SK-N-SH (cell line): Measurements from ENCODE around the gene PARD3.

ENCODE experiments used
- CHD2 ChIP-seq: fragments of 150-350 bp; IDR thresholded peaks from 2 replicates; pipeline ENCODE4 v1.6.1; 2018; ENCODE audit warnings: low read length; ENCODE audit not compliant: partially characterized antibody
- FOXJ3 ChIP-seq: sonication (generic); formaldehyde crosslinking; IDR thresholded peaks from 2 replicates; pipeline ENCODE4 v1.5.1; 2020; ENCODE audit warnings: mild to moderate bottlenecking, missing genetic modification reagents
- JUND ChIP-seq: IDR thresholded peaks from 2 replicates; pipeline ENCODE4 v1.4.0; 2012
- NFIC ChIP-seq: IDR thresholded peaks from 2 replicates; pipeline ENCODE4 v1.4.0; 2012; ENCODE audit warnings: borderline replicate concordance
- NRF1 ChIP-seq: IDR thresholded peaks from 2 replicates; pipeline ENCODE4 v1.6.1; 2012; ENCODE audit warnings: low read depth, mild to moderate bottlenecking, low read length
- POLR2AphosphoS5 ChIP-seq: IDR thresholded peaks from 2 replicates; pipeline ENCODE4 v1.6.1; 2012; ENCODE audit warnings: low read depth, low read length
- RXRA ChIP-seq: IDR thresholded peaks from 2 replicates; pipeline ENCODE4 v1.4.0; 2012; ENCODE audit warnings: low read depth, mild to moderate bottlenecking, borderline replicate concordance
- TAF1 ChIP-seq: IDR thresholded peaks from 2 replicates; pipeline ENCODE4 v1.6.1; 2012; ENCODE audit warnings: low read depth, mild to moderate bottlenecking, low read length, moderate library complexity, borderline replicate concordance
- YY1 ChIP-seq: IDR thresholded peaks from 2 replicates; pipeline ENCODE4 v1.4.0; 2012; ENCODE audit warnings: low read depth, mild to moderate bottlenecking
- TF ChIP-seq, protein P1 (sequence below): fragments of 200-600 bp; sonication (generic); IDR thresholded peaks from 2 replicates; pipeline ENCODE4 v1.6.1; 2017; ENCODE audit warnings: antibody characterized with exemption, mild to moderate bottlenecking, moderate library complexity
- TF ChIP-seq, protein P2 (sequence below): IDR thresholded peaks from 2 replicates; pipeline ENCODE4 v1.4.0; 2012; ENCODE audit warnings: low read depth, borderline replicate concordance
- TF ChIP-seq, protein P3 (sequence below): IDR thresholded peaks from 2 replicates; pipeline ENCODE4 v1.4.0; 2012; ENCODE audit warnings: low read depth

DNA sequence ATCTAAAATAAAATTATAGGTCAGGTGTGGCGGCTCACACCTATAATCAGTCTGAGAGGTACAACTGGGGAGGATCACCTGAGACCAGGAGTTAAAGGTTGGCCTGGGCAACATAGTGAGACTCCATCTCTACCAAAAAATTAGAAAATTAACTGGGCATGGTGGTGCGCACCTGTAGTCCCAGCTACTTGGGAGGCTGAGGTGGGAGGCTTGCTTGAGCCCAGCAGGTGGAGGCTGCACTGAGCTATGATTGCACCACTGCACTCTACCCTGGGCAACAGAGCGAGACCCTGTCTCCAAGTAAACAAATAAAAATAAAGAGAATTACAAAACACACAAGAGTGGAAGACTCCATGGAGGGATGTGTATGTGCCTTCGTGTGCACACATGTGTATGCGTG is 171.5 kb downstream of the PARD3 start:
- TF ChIP-seq TAF1 (no peak), POLR2AphosphoS5 (no peak), RXRA (no peak), JUND (no peak), FOXJ3 (CRISPR knock-in tag) (no peak), YY1 (no peak), NRF1 (no peak), NFIC (no peak), CHD2 (no peak)
- TF ChIP-seq, protein P1, sequence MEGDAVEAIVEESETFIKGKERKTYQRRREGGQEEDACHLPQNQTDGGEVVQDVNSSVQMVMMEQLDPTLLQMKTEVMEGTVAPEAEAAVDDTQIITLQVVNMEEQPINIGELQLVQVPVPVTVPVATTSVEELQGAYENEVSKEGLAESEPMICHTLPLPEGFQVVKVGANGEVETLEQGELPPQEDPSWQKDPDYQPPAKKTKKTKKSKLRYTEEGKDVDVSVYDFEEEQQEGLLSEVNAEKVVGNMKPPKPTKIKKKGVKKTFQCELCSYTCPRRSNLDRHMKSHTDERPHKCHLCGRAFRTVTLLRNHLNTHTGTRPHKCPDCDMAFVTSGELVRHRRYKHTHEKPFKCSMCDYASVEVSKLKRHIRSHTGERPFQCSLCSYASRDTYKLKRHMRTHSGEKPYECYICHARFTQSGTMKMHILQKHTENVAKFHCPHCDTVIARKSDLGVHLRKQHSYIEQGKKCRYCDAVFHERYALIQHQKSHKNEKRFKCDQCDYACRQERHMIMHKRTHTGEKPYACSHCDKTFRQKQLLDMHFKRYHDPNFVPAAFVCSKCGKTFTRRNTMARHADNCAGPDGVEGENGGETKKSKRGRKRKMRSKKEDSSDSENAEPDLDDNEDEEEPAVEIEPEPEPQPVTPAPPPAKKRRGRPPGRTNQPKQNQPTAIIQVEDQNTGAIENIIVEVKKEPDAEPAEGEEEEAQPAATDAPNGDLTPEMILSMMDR = no peak
- TF ChIP-seq, protein P2, sequence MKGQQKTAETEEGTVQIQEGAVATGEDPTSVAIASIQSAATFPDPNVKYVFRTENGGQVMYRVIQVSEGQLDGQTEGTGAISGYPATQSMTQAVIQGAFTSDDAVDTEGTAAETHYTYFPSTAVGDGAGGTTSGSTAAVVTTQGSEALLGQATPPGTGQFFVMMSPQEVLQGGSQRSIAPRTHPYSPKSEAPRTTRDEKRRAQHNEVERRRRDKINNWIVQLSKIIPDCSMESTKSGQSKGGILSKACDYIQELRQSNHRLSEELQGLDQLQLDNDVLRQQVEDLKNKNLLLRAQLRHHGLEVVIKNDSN = no peak
- TF ChIP-seq, protein P3, sequence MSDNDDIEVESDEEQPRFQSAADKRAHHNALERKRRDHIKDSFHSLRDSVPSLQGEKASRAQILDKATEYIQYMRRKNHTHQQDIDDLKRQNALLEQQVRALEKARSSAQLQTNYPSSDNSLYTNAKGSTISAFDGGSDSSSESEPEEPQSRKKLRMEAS = no peak
